DMS153 (cell line): Measurements from ENCODE around the gene KIAA0825.
"Not testable (repeated sequence)": the region's sequence is repeated elsewhere in the genome, so short reads cannot be mapped to it uniquely, and the experiment has no call there.

Experiments
- DNase-seq: peaks from one replicate; lab custom pipeline; 2025; lab: John Stamatoyannopoulos, UW

Gene KIAA0825

DNA sequence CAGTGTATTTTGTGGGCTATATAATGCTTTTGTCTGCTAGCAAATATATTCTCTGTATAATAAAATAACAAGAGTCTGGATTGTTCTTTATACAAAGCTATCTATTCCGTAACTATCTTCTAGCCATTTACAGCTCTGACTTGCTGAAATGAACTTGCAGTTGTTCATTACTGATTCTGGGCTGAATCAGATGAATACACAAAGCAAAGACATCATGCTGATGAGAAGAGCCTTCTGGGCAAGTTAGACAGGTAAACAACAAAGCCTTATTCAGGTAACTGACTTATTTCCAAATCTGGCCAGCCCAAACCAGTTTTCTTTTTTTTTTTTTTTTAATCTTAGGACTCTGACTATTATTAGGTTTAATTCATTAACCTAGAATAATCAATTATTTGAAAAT, 255.5 kb downstream of the KIAA0825 start:
- no peak for DNase-seq

DNA sequence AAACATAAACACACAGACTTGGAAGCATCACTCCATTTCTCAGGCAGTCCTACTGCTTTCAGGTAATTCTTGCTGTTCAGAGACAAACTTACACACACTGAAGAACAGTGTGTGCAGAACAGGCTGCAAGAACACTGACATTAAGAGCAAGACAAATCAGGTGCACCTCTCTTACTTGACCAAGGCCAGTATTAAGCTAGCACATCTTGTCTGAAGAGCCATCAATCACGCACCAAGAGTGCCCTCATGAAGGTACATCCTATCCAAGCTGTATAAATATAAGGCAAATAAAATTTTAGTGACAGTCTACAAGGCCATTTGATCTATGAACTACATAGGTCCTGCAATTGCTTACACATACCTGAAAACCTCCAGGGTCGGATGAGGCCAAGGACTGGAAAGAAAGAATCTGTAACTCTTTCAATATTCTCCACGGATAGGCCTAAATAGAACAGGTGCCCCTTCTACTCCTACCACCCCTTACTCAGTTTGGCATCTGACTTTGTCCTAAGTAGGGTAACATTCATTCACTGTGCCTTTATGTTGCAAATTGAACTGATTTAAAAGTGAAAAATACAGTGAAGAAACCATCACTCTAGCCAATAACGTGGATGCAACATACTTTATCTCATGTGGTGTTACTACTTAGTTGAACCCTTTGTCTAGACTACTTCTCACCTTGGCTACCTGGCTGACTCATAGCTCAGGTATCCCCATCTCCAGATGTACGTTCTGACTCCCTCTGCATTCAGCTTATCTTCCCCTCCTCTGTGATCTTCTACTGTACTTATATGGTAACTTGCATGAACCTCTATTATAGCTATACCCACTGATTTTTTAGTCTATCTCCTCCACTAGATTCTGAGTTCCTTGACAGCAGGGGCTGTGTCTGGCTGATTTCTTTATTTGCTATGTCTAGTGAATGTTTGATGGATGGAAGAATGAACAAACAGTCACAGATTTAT, 256.3 kb downstream of the KIAA0825 start:
- DNase-seq = no peak

DNA sequence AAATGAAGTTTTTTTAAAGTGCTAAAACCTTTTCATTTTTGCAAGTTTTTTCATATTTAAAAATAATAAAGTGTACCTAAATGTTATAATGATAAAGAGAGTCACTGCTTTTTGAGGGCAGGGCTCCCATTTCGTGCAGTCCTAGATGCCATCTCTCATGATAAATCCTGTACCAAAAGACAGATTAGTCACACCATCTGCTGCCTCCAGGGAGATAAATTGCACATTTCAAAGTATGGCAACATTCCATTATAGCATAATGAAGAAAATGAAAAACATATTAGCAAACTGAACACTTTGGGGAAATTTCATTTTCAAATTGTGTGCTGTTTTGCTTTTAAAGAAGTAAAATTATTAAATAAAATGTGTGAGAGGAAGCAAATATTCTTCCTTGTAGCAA, 257.2 kb downstream of the KIAA0825 start:
- no peak for DNase-seq

DNA sequence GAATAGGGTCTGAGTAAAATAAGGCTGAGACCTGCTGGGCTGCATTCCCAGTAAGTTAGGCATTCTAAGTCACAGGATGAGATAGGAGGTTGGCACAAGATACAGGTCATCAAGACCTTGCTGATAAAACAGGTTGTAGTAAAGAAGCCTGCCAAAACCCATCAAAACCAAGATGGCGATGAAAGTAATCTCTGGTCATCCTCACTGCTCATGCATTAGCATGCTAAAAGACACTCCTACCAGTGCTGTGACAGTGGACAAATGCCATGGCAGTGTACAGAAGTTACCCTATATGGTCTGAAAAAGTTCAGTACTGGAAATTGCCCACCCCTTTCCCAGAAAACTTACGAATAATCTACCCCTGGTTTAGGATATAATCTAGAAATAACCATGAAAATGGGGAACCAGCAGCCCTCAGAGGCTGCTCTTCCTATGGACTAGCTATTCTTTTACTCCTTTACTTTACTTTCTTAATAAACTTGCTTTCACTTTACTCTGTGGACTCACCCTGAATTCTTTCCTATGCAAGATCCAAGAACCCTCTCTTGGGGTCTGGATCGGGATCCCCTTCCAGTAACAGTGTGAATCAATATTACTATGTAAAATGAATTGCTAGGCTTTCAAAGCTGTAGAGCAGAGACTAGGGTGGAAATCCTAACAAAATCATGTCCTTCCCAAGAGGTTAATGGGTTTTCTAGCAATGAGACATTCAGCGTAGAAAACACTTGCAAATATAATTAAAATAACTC, 257.8 kb downstream of the KIAA0825 start:
- DNase-seq = no peak

- no peak for DNase-seq
Measured at GRCh38 chr5:94359880-94360279, 258.5 kb downstream of the KIAA0825 start.

GRCh38 chr5:94355811-94356210, 262.6 kb downstream of the KIAA0825 start:
- no peak for DNase-seq

- not testable (repeated sequence) for DNase-seq
Measured at GRCh38 chr5:94354837-94355485, 263.4 kb downstream of the KIAA0825 start.

- no peak for DNase-seq
Measured at GRCh38 chr5:94353605-94354004, 264.8 kb downstream of the KIAA0825 start.

DNA sequence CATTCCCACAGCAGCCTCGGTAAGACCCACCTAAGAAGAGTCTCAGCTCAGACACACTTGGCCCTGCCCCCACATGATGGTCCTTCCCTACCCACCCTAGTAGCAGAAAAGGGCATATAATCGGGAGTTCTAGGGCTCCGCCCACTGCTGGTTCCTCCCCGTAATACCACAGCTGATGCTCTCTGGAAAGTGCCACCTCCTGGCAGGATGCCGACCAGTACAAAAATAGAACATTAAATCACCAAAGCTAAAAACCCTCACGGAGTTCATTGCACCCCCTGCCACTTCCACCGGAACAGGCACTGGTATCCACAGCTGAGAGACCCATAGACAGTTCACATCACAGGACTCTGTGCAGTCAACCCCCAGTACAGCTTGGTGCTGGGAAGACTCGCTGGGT, 271.3 kb downstream of the KIAA0825 start:
- no peak for DNase-seq

GRCh38 chr5:94345257-94345656, 273.1 kb downstream of the KIAA0825 start:
- DNase-seq = no peak

DNA sequence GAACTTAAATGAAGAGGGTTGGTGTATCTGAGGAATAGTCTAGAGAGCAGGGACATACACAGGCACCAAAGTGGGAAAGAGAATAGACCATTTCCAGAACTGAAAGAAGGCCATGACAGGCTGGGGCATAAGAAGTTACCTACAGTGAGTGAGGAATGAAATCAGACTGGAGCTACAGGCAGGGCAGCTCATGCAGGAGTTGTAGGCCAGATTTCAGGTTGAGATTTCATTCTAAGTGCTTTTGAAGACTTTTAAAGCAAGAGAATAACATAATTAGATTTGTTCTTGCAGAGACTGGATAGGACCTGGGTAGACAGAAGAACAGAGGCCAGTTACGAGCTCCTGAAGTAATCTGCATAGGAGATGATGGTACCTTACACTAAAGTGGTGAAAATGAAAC, 280.8 kb downstream of the KIAA0825 start:
- DNase-seq = no peak

DNA sequence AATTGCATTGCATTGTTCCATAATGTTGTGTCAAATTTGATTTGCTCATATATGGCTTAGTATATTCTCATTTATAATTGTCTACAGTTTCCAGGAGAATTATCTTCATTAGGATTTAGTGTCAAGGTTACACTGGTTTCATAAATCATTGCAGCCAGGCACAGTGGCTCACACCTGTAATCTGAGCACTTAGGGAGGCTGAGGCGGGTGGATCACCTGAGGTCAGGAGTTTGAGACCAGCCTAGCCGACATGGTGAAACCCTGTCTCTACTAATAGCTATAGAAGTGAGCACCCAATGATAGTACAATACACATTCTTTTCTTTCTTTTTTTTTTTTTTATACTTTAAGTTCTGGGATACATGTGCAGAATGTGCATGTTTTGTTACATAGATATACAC, 282.5 kb downstream of the KIAA0825 start:
- DNase-seq = no peak

DNA sequence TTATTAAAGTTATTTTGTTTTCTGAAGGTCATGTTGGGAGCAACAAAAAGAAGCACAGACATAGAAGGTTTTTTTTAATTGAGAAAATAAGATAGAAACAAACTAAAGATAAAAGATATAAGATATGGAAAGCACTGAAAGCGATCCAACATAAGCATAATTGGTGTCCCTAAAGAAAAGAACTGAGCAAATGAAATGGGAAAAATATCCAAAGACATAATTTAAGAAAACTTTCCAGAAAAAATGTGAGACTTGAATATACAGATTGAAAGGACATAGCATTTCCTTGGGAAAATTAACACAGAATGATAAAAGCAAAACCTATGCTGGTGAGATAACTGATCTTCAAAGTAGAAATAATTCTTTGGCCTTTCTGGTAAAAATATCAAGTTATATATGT, 289.3 kb downstream of the KIAA0825 start:
- DNase-seq = no peak

DNA sequence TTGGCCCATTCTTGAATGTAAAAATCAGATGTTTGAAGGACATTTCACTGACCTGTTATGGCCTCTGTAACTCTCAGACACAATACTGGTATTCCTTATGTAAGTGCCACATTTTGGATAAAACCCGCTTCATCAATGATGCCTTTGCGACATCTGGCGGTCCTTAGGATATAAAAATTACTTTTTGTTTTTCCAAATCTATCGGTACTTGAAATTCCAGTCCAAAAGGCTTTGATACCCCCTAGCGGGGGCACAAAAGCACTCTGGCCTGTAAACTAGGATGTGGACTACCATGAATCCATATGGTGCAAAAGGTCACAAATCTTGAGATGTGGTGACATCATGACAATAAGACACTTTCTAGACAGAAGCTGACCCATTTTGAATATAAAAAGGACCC, 291.8 kb downstream of the KIAA0825 start:
- no peak for DNase-seq

DNA sequence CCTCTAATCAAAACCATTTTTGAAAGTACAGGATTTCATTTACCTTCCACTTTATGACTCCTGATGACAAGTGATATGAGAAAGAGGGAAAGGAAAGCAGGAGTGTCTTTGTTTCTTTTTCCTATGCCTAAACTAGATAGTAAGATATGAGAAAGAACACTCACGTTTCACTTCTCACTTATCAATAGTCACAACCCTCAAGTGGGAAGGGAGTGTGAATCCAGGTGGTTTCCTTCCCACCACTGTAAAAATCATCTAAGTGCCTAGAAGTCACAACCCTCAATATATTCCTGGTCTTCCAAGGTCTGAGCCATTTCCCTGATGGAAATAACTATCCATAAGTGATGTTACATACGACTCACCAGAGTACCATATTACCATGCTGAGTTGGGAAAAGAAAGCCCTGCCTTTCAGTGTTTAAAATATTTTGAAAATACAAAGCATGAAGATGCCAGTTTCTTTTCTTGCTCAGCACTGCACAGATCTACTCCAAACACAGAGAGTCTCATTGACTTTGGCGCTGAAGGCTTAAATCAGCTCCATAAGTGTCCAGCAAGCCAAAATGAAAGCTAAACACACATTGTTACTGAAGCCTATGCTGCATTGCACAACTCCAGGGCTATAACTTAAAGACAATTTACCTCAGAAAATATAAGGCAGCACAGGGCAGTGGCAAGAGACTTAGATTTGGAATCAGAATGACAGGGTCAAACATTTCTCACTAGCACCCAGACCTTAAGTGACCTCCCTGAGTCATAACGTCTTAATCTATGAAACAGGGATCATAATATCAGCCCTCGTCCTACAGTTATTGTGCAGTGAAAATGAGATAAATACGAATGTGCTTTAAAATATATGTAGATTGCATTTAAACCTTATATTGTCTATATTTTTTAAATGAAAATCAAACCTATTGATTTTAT, 301.2 kb downstream of the KIAA0825 start:
- DNase-seq = no peak

- DNase-seq = no peak
Measured at GRCh38 chr5:94314460-94315131, 303.8 kb downstream of the KIAA0825 start.

- no peak for DNase-seq
Measured at GRCh38 chr5:94313696-94314095, 304.7 kb downstream of the KIAA0825 start.

DNA sequence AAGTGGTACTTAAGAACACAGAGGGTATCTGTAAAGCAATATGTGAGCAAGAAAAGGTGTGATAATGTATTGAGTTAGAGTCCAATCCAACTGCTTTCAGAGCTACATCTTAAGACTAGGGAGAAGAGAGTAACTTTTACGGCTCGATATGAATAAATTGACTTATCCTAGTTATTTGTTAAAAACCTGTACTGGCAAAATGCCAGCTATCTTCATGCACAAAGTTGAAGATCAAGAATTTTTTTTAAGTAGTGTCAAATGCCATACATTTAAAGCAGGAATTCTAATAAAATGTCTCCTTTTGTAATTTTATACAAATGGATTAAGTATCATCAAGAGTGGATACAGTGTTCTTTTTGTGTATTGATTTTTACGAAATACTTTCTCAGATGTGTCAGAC, 305.2 kb downstream of the KIAA0825 start:
- DNase-seq = no peak

- no peak for DNase-seq
Measured at GRCh38 chr5:94312298-94312697, 306.1 kb downstream of the KIAA0825 start.

DNA sequence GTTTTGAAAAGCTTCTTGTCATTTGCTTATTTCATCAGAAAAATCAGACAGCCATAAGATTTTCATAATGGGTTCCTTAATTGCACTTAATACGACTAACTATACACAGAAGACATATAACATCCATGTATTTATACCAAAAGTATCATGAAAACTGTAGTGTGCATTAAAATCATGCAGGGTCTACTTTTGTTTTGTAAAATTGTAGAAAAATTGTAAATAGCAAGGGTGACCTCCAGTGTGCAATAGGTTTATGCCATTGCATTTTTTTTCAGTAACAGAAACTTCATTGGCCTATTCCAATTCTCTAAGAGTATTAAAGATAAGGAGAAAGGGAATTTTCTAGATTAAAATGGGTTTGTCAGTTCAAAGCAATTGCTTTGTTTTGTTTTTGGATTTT, 307.6 kb downstream of the KIAA0825 start:
- DNase-seq = no peak

- DNase-seq = no peak
Measured at GRCh38 chr5:94309141-94309540, 309.3 kb downstream of the KIAA0825 start.
